HCT116 (cell line): ENCODE results near the gene GNGT2.

ENCODE experiments used
- EZH2phosphoT487 ChIP-seq: fragments of 200-600 bp; IDR thresholded peaks from 2 replicates; pipeline ENCODE4 v1.6.1; 2018; ENCODE audit warnings: antibody characterized with exemption, borderline replicate concordance
- JUND ChIP-seq: IDR thresholded peaks from 2 replicates; pipeline ENCODE4 v1.6.1; 2012
- POLR2A ChIP-seq: IDR thresholded peaks from 2 replicates; pipeline ENCODE4 v1.7.0; 2011; ENCODE audit warnings: borderline replicate concordance; ENCODE audit not compliant: insufficient read depth, insufficient read length; ENCODE audit errors: extremely low read depth
- POLR2AphosphoS5 ChIP-seq: IDR thresholded peaks from 2 replicates; pipeline ENCODE4 v1.6.1; 2011; ENCODE audit warnings: mild to moderate bottlenecking, low read depth, low read length, moderate library complexity
- RAD21 ChIP-seq: IDR thresholded peaks from 2 replicates; pipeline ENCODE4 v1.6.1; 2012; ENCODE audit warnings: low read depth, mild to moderate bottlenecking
- SIN3A ChIP-seq: IDR thresholded peaks from 2 replicates; pipeline ENCODE4 v1.6.1; 2012; ENCODE audit warnings: low read depth
- SRF ChIP-seq: IDR thresholded peaks from 2 replicates; pipeline ENCODE4 v1.6.1; 2012; ENCODE audit warnings: low read depth
- TCF7L2 ChIP-seq: IDR thresholded peaks from 2 replicates; pipeline ENCODE4 v1.7.0; 2011; ENCODE audit warnings: borderline replicate concordance, inconsistent platforms; ENCODE audit not compliant: insufficient read depth, insufficient read length; ENCODE audit errors: extremely low read depth
- ZFX ChIP-seq: fragments of 450-650 bp; IDR thresholded peaks from 2 replicates; pipeline ENCODE4 v1.6.1; 2017
- TF ChIP-seq, protein P1 (sequence below), 3 experiments: fragments of 200-600 bp in 1 of 3; sonication (generic) in 1 of 3; IDR thresholded peaks in 2 of 3; conservative IDR thresholded peaks in 1 of 3; 2 replicates each; pipeline ENCODE4 v1.5.1; 2012 to 2017; ENCODE audit warnings: low read depth in 2 of 3, low read length in 2 of 3, antibody characterized with exemption in 1 of 3, borderline replicate concordance in 1 of 3, control low read depth in 1 of 3, mild to moderate bottlenecking in 1 of 3, mixed read lengths in 1 of 3, mixed run types in 1 of 3, moderate library complexity in 1 of 3; ENCODE audit not compliant: insufficient read depth in 1 of 3
- TF ChIP-seq, protein P2 (sequence below): IDR thresholded peaks from 2 replicates; pipeline ENCODE4 v1.6.1; 2011; ENCODE audit warnings: mild to moderate bottlenecking, low read length, moderate library complexity; ENCODE audit not compliant: insufficient replicate concordance; ENCODE audit errors: extremely low read depth
- TF ChIP-seq, protein P3 (sequence below): IDR thresholded peaks from 2 replicates; pipeline ENCODE4 v1.6.1; 2012
- TF ChIP-seq, protein P4 (sequence below): IDR thresholded peaks from 2 replicates; pipeline ENCODE4 v1.6.1; 2012

DNA sequence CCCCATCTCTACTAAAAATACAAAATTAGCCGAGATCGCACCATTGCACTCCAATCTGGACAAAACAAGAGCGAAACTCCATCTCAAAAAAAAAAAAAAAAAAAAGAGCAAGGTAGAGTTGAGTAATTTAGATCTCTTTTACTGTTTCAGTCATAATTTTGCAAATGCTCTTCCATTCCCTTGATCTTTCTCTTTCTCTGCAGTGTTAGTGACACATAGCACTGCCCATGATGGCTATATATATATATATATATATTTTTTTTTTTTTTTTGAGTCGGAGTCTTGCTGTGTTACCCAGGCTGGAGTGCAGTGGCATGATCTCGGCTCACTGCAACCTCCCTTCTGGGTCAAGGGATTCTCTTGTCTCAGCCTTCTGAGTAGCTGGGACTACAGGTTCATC lies 32.4 kb upstream of the GNGT2 start:
- TF ChIP-seq POLR2AphosphoS5 = no peak
- TF ChIP-seq TCF7L2 = no peak
- TF ChIP-seq, protein P1, sequence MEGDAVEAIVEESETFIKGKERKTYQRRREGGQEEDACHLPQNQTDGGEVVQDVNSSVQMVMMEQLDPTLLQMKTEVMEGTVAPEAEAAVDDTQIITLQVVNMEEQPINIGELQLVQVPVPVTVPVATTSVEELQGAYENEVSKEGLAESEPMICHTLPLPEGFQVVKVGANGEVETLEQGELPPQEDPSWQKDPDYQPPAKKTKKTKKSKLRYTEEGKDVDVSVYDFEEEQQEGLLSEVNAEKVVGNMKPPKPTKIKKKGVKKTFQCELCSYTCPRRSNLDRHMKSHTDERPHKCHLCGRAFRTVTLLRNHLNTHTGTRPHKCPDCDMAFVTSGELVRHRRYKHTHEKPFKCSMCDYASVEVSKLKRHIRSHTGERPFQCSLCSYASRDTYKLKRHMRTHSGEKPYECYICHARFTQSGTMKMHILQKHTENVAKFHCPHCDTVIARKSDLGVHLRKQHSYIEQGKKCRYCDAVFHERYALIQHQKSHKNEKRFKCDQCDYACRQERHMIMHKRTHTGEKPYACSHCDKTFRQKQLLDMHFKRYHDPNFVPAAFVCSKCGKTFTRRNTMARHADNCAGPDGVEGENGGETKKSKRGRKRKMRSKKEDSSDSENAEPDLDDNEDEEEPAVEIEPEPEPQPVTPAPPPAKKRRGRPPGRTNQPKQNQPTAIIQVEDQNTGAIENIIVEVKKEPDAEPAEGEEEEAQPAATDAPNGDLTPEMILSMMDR (IDR thresholded peaks at IDR 0.05 in 2 of 3, conservative IDR thresholded peaks at IDR 0.05 in 1 of 3; ENCODE audit: borderline replicate concordance in 1 of 3, insufficient read depth in 1 of 3, low read depth in 2 of 3, low read length in 2 of 3) = no peak
- TF ChIP-seq RAD21 = no peak
- TF ChIP-seq POLR2A = no peak
- TF ChIP-seq, protein P2, sequence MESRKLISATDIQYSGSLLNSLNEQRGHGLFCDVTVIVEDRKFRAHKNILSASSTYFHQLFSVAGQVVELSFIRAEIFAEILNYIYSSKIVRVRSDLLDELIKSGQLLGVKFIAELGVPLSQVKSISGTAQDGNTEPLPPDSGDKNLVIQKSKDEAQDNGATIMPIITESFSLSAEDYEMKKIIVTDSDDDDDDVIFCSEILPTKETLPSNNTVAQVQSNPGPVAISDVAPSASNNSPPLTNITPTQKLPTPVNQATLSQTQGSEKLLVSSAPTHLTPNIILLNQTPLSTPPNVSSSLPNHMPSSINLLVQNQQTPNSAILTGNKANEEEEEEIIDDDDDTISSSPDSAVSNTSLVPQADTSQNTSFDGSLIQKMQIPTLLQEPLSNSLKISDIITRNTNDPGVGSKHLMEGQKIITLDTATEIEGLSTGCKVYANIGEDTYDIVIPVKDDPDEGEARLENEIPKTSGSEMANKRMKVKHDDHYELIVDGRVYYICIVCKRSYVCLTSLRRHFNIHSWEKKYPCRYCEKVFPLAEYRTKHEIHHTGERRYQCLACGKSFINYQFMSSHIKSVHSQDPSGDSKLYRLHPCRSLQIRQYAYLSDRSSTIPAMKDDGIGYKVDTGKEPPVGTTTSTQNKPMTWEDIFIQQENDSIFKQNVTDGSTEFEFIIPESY = no peak
- TF ChIP-seq, protein P3, sequence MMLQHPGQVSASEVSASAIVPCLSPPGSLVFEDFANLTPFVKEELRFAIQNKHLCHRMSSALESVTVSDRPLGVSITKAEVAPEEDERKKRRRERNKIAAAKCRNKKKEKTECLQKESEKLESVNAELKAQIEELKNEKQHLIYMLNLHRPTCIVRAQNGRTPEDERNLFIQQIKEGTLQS = no peak
- TF ChIP-seq SRF = no peak
- no peak for TF ChIP-seq EZH2phosphoT487
- TF ChIP-seq JUND = no peak
- no peak for TF ChIP-seq ZFX
- TF ChIP-seq SIN3A = no peak
- TF ChIP-seq, protein P4, sequence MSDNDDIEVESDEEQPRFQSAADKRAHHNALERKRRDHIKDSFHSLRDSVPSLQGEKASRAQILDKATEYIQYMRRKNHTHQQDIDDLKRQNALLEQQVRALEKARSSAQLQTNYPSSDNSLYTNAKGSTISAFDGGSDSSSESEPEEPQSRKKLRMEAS = no peak
